Uterus (tissue), 2 donors: Measurements from ENCODE around the gene OPN4.

Experiments used
- POLR2A ChIP-seq, 2 donors: fragments of 450-650 bp; IDR thresholded peaks; one replicate each; pipeline ENCODE4 v1.6.1; 2016; ENCODE audit warnings: antibody characterized with exemption in 2 of 2, mild to moderate bottlenecking in 1 of 2, moderate library complexity in 1 of 2
- TF ChIP-seq, protein P1 (sequence below), 4 experiments: fragments of 200-600 bp in 2 of 4; fragments of 450-650 bp in 2 of 4; sonication (generic) in 2 of 4; IDR thresholded peaks; one replicate each; pipeline ENCODE4 v1.5.1; 2016 to 2019; ENCODE audit warnings: antibody characterized with exemption in 4 of 4, mild to moderate bottlenecking in 2 of 4, moderate library complexity in 1 of 4

DNA sequence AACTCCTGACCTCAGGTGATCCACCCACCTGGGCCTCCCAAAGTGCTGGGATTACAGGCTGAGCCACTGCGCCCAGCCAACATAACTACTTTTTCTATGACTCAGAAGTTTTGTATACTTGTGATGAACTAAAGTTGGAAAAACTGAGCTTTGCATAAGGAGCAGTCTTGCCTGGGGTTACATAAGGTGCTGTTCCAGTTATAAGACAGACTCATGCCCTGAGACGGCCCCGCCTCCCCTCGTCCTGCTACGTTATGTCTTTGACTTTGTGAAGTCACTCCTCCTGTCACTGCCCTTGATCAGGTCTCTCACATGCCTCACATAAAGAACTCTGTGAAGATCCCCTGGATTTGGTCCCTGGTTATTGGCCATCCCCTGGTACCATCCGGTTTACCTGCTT is 40.4 kb upstream of the OPN4 start:
- TF ChIP-seq, protein P1, sequence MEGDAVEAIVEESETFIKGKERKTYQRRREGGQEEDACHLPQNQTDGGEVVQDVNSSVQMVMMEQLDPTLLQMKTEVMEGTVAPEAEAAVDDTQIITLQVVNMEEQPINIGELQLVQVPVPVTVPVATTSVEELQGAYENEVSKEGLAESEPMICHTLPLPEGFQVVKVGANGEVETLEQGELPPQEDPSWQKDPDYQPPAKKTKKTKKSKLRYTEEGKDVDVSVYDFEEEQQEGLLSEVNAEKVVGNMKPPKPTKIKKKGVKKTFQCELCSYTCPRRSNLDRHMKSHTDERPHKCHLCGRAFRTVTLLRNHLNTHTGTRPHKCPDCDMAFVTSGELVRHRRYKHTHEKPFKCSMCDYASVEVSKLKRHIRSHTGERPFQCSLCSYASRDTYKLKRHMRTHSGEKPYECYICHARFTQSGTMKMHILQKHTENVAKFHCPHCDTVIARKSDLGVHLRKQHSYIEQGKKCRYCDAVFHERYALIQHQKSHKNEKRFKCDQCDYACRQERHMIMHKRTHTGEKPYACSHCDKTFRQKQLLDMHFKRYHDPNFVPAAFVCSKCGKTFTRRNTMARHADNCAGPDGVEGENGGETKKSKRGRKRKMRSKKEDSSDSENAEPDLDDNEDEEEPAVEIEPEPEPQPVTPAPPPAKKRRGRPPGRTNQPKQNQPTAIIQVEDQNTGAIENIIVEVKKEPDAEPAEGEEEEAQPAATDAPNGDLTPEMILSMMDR (IDR thresholded peaks at IDR 0.05): no peak
- no peak for TF ChIP-seq POLR2A (IDR thresholded peaks at IDR 0.05)
